Panc1 (cell line): ENCODE measurements around the gene LIMK1.

Experiments
- SIN3A ChIP-seq: IDR thresholded peaks from 2 replicates; pipeline ENCODE4 v1.6.1; 2012; ENCODE audit warnings: low read depth, mild to moderate bottlenecking, low read length, moderate library complexity, borderline replicate concordance; ENCODE audit not compliant: insufficient read depth
- TF ChIP-seq, protein P1 (sequence below): fragments of 450-650 bp; IDR thresholded peaks from 2 replicates; pipeline ENCODE4 v1.5.1; 2017; ENCODE audit warnings: mild to moderate bottlenecking

DNA sequence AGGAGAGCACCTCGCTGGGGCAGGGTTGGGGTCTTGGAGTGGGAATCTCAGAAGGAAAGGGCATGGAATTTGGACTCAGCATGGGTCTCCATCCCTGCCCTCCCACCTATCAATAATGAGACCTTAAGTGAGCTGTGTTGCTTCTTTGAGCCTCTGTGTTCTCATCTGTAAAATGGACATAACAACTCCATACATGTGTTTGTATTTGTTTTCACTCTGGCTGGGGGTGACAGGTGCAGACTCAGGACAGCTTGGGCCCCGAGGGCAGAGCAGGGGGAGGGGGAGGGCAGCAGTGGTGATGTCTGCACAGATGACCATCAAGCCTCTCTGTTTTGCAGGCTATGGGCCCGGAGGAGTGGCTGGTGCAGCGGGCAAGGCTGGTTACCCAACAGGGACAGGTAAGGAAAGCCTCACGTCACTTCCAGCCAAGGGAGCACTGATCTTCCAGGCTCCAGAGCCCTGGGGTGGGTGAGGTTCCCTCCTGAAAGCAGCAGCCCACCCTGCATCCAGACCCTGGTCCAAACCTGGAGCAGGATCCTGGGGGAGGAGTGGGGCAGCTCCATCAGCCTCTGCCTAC lies 35.7 kb upstream of the LIMK1 start:
- no peak for TF ChIP-seq SIN3A
- TF ChIP-seq, protein P1, sequence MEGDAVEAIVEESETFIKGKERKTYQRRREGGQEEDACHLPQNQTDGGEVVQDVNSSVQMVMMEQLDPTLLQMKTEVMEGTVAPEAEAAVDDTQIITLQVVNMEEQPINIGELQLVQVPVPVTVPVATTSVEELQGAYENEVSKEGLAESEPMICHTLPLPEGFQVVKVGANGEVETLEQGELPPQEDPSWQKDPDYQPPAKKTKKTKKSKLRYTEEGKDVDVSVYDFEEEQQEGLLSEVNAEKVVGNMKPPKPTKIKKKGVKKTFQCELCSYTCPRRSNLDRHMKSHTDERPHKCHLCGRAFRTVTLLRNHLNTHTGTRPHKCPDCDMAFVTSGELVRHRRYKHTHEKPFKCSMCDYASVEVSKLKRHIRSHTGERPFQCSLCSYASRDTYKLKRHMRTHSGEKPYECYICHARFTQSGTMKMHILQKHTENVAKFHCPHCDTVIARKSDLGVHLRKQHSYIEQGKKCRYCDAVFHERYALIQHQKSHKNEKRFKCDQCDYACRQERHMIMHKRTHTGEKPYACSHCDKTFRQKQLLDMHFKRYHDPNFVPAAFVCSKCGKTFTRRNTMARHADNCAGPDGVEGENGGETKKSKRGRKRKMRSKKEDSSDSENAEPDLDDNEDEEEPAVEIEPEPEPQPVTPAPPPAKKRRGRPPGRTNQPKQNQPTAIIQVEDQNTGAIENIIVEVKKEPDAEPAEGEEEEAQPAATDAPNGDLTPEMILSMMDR: no peak
